ENCODE results near the gene STAT6. TPM values are rescaled to one million over a fixed set of nuclear protein-coding genes. Genes with fewer than 3 reads are reported as not detected.

STAT6 gene
- total RNA-seq, 1 experiment from 2014 or later = 44.2 TPM

GRCh38 chr12:57048423-57049118 is 62.6 kb downstream of the STAT6 start:
- Mint-ChIP-seq H3K27ac (ENCODE audit: unreplicated experiment) (no peak overlapping the region), H3K27me3 (ENCODE audit: insufficient read depth, unreplicated experiment) (no peaks in the 10 kb centered on the region)

GRCh38 chr12:57047981-57048380 is 63.2 kb downstream of the STAT6 start:
- Mint-ChIP-seq H3K27me3 (ENCODE audit: insufficient read depth, unreplicated experiment) (no peaks in the 10 kb centered on the region), H3K36me3 (ENCODE audit: insufficient read depth, unreplicated experiment) (no peaks in the 10 kb centered on the region), H3K4me1 (ENCODE audit: low read depth, unreplicated experiment) (peaks cover 28% of the 10 kb centered on the region), H3K27ac (ENCODE audit: unreplicated experiment) (no peak overlapping the region), H3K4me3 (ENCODE audit: unreplicated experiment) (peak overlapping the region; percentile 57), H3K9me3 (ENCODE audit: unreplicated experiment) (no peaks in the 10 kb centered on the region)
- intact Hi-C loops (cut with micrococcal nuclease; ENCODE audit: unreplicated experiment) = no loop called here
- DNase-seq = no peak
- TF ChIP-seq CTCF (IDR thresholded peaks at IDR 0.05; ENCODE audit: insufficient read depth in 1 of 2, low read depth in 1 of 2, low read length in 1 of 2, severe bottlenecking in 1 of 2, unreplicated experiment in 1 of 2) = no peak
- BruUV-seq (replicated peaks) = no TSS peak
- no peaks in the 10 kb centered on the region for H3K27me3 ChIP-seq (replicated peaks; ENCODE audit: control insufficient read depth, insufficient read depth, low read length)
- H3K4me3 ChIP-seq (ENCODE audit: low read depth, low read length) = peak overlapping the region; percentile 25; the same call in 1 of the 2 replicates
- POLR2A ChIA-PET = no interaction called here
- peaks cover 5% of the 10 kb centered on the region; the same call in 1 of the 2 replicates for H3K36me3 ChIP-seq (ENCODE audit: control insufficient read depth, insufficient read depth, low read length)
- H3K9me3 ChIP-seq = no peaks in the 10 kb centered on the region
- H3K4me1 ChIP-seq = peaks cover 22% of the 10 kb centered on the region
- CTCF ChIA-PET = interaction anchor here (0.7 kb wide), 1 partner anchor 64 kb away, joined by 6 read pairs; no protein-coding TSS in a partner anchor

More at GRCh38 chr12:57048423-57049118, 62.6 kb downstream of the STAT6 start:
- no peaks in the 10 kb centered on the region for H3K27me3 ChIP-seq (replicated peaks; ENCODE audit: control insufficient read depth, insufficient read depth, low read length)
- TF ChIP-seq CTCF (IDR thresholded peaks at IDR 0.05; ENCODE audit: insufficient read depth in 1 of 2, low read depth in 1 of 2, low read length in 1 of 2, severe bottlenecking in 1 of 2, unreplicated experiment in 1 of 2) = no peak
- intact Hi-C loops (cut with micrococcal nuclease; ENCODE audit: unreplicated experiment) = no loop called here
- H3K36me3 ChIP-seq (ENCODE audit: control insufficient read depth, insufficient read depth, low read length) = peaks cover 5% of the 10 kb centered on the region; the same call in 1 of the 2 replicates
- peak overlapping the region; percentile 57 for H3K4me3 Mint-ChIP-seq (ENCODE audit: unreplicated experiment)
- no peaks in the 10 kb centered on the region for H3K9me3 ChIP-seq
- no peaks in the 10 kb centered on the region for H3K9me3 Mint-ChIP-seq (ENCODE audit: unreplicated experiment)
- no TSS peak for BruUV-seq (replicated peaks)
- ChIA-PET CTCF (interaction anchor here (0.6 to 1.7 kb wide), 3 partner anchors 18 to 63 kb away, joined by 3 to 6 read pairs (median 5); no protein-coding TSS in a partner anchor), POLR2A (no interaction called here)
- no peaks in the 10 kb centered on the region for H3K36me3 Mint-ChIP-seq (ENCODE audit: insufficient read depth, unreplicated experiment)
- H3K4me1 Mint-ChIP-seq (ENCODE audit: low read depth, unreplicated experiment) = peaks cover 28% of the 10 kb centered on the region
- peak overlapping the region; percentile 25 for H3K4me3 ChIP-seq (ENCODE audit: low read depth, low read length)
- peaks cover 22% of the 10 kb centered on the region for H3K4me1 ChIP-seq
- no peak for DNase-seq

- peaks cover 5% of the 10 kb centered on the region; the same call in 1 of the 2 replicates for H3K36me3 ChIP-seq (ENCODE audit: control insufficient read depth, insufficient read depth, low read length)
- no peak for DNase-seq
- Mint-ChIP-seq H3K36me3 (ENCODE audit: insufficient read depth, unreplicated experiment) (no peaks in the 10 kb centered on the region), H3K27me3 (ENCODE audit: insufficient read depth, unreplicated experiment) (no peaks in the 10 kb centered on the region), H3K9me3 (ENCODE audit: unreplicated experiment) (no peaks in the 10 kb centered on the region), H3K27ac (ENCODE audit: unreplicated experiment) (no peak overlapping the region), H3K4me3 (ENCODE audit: unreplicated experiment) (no peak overlapping the region), H3K4me1 (ENCODE audit: low read depth, unreplicated experiment) (peaks cover 28% of the 10 kb centered on the region)
- no peak for TF ChIP-seq CTCF (IDR thresholded peaks at IDR 0.05; ENCODE audit: insufficient read depth in 1 of 2, low read depth in 1 of 2, low read length in 1 of 2, severe bottlenecking in 1 of 2, unreplicated experiment in 1 of 2)
- POLR2A ChIA-PET = no interaction called here
- H3K4me3 ChIP-seq (ENCODE audit: low read depth, low read length) = no peak overlapping the region
- CTCF ChIA-PET = interaction anchor here (0.9 to 1.3 kb wide), 2 partner anchors 39 to 65 kb away, joined by 3 to 5 read pairs; no protein-coding TSS in a partner anchor
- H3K4me1 ChIP-seq = peaks cover 22% of the 10 kb centered on the region
- BruUV-seq (replicated peaks) = no TSS peak
- no peaks in the 10 kb centered on the region for H3K9me3 ChIP-seq
- H3K27me3 ChIP-seq (replicated peaks; ENCODE audit: control insufficient read depth, insufficient read depth, low read length) = no peaks in the 10 kb centered on the region
- intact Hi-C loops (cut with micrococcal nuclease; ENCODE audit: unreplicated experiment) = no loop called here
Measured at GRCh38 chr12:57046947-57047890, 63.9 kb downstream of the STAT6 start.
